HG02588 (cell line): ENCODE results near the gene BARX2.

ENCODE experiments used
- ATAC-seq: cut with Tn5 transposase; IDR thresholded peaks from one replicate; pipeline ENCODE4 v1.9.1; 2021; ENCODE audit warnings: mild to moderate bottlenecking, moderate library complexity; ENCODE audit not compliant: unreplicated experiment

BARX2 gene

DNA sequence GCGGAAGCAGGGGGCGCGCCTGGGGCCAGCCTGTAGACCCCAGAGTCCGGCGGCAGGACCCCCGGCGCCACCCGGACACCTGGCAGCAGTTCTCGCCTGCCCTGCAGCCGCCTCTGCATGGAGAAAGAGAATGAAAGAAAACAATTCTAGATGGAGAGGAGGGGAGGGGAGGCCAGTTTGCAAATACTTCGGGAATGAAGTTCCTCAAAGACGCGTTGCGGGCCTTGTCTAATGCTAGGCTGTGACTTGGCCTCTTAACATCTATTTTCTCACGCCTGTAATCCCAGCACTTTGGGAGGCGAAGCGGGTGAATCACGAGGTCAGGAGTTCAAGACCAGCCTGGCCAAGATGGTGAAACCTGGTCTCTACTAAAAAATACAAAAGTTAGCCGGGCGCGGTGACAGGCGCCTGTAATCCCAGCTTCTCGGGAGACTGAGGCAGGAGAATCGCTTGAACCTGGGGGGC, 2.1 kb upstream of the BARX2 start:
- no peak for ATAC-seq

DNA sequence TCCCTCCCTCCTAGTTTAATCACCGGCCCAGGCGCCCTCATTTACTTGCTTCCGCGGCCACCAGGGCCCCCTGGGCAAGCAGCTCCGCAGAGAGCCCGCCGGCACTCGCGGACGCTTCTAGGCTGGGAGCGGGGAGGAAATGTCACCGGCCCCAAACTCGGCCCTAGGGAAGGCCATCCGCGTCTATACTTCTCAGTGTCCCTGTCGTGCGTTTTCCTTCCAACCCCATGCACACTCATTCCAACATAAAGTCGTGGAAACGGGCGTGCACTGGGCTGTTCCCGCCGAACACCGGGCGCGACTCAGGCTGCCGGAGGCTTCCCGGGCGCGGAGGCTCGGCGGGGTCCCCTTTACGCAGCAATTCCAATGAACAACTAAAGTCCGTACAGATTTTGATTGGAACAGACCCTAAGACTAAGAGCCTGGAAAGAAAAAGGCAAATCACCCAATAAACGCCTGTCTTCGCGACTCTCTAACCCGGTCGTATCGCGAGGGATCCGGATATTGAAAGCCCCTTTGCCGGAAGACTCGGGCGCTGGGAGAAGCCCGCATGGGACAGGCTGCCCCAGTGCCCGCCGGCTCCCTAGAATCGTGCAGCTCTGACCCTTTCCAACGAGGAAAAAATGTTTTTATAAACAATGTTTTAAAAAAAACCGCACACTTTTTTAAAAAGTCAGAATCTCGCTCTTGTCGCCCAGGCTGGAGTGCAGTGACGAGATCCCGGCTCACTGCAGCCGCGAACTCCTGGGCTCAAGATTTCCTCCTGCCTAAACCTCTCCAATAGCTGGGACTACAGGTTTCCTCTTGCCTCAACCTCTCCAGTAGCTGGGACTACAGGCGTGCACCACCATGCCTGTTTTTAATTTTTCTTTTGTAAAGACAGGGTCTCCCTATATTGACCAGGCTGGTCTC, 1.3 kb upstream of the BARX2 start:
- no peak for ATAC-seq

DNA sequence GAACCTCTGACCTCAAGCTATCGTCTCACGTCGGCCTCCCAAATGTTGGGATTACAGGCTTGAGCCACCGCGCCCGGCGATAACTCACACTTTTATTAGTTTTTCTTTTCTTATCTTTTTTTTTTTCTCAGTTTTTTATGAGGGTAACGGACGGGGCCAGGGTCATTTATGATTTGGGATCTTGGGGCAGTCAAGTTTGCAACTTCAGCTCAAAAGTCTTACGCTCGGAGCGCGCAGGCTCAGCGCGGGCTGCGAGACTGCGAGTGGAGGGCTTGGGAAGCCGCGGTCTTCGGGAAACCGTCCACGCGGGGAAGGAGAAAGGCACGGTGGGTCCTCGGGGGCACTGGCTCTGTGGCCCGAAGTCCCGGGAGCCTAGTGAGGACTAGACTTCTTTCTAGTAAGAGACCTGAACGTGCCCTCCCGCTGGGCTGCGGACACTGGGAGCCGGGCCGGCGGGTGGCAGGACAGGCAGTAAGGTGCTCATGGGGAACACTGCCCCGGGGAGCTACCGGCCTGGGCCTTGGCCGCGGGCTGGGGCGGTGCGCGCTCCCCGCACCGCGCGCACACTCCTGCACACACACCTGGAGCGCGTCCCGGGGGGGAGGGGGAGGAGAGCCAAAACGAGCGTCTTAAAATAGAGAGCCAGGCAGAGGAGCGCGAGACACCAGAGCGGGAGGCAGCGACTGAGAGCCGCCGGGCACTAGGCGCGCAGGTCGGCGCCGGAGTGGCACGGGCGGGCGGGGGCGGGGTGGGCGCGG, 476 bp upstream of the BARX2 start:
- ATAC-seq = no peak

DNA sequence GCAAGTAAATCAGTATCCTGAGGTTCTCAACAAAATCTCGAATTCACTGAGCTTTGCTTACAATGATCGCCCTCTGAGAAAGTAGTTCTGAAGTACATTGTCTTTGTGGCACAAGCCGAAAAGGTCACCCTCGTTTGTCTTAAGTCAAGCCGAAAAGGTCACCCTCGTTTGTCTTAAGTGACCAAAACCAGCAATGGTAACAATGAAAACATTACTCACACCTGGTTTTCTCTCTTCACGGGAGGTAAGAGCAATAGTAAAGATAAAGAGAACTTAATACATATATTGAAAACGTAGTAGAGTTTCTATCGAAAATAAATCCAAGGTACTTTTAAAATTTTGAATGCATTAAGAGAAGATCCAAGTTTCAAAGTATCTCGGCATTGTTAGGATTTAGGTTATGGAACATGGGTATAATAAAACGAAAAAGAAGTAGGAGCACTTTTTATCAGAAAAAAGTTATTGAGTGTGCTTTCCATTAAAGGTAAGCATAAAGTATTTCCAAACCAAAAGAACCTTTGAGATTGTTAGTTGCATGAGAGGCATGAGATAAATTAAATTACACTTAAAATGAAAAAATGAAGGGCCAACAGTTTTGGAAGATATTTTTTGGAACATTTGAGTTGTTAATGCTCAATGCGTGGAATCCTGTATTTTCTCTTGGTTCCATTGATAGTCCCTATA, 1.2 kb downstream of the BARX2 start:
- no peak for ATAC-seq

DNA sequence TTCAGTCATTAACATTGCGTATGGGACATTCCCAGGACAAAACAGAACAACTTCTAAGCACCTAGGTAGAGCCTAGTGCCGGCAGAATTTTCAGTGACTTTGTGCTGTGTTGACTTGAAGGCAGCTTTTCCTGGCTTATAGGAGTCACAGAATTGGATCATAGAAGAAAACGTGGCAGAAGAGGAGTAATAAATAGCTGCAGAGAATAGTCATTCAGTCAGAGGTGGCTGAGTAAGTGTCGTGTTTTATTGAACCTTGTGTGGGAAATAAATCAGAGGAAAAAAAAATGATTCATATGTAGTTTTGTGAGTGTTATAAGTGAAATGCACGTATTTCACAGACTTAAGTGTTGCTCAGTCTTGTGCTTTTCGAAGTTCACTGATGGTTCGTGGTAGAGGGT, 2.1 kb downstream of the BARX2 start:
- ATAC-seq = no peak

DNA sequence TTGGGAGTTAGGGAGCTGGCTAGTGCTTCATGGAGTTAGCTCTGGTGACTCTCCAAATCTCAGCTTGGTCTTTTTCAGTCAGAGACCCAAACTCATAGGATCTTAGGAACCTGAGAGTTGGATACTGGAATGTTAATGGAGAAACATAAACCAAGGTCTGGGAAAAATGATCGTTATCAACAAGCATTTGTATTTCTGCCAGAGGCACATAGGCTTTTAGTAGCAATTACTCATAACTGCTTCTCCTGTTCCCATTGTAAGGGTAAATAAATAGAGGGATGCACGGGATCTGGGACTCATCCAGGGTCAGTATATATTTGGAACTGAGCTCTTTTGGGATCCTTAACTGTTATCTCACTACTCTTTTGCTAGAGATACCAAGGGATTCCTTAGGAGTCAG, 4.8 kb downstream of the BARX2 start:
- no peak for ATAC-seq

DNA sequence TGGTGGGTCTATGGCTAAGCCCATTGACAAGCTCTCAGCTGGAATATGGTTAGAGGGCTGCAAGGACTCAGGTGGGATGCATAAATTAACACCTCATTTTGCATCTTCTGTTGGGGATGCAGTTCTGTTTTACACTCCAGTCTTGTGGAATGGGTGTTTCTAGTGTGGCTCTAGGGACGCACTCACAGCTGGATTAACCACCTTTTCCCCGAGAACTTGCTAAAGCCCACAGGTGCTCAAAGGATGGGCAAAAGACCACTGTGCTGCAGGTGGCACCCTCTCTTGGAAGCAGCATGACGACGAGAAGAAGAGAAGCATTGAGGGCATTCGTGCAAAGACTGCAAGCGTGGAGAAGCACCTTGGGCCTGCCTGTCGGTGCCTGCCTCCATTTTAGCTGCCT, 6.9 kb downstream of the BARX2 start:
- ATAC-seq = no peak

DNA sequence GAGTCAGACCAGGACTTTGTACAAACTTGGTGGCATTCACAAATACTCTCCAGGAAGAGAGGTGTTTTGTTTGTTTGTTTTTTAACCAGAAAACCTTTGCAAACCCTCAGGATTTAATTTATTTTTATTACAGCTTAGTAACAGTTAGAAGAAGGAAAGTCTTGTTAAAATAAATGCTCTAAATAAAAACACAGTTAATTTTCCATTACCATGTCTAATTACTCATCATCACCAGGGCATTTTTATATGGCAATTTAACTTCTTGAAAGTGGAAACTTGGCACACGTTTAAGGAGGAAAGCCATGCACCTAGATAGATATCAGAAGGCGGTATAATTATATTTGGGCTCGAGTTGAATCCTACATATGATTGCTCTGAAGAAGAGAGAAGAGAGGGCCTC, 7.4 kb downstream of the BARX2 start:
- ATAC-seq = no peak

DNA sequence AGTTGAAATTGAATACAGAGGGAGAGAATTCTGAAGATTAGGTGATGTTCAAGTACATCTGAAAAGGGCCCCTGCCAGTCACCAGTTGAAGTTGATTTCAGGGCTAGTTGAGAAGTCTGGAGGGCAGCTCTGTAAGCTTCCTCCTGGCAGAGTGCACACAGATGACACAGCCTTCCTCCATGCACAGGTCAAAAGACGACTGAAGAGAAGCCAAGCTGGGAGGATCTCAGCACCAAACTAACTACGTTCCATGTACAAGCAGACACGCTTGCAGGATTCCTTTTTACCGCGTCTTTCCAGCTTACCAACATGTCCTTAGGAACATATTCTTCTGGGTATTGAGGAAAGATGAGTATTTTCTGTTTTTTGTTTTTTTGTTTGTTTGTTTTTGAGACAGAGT, 7.9 kb downstream of the BARX2 start:
- ATAC-seq = no peak

DNA sequence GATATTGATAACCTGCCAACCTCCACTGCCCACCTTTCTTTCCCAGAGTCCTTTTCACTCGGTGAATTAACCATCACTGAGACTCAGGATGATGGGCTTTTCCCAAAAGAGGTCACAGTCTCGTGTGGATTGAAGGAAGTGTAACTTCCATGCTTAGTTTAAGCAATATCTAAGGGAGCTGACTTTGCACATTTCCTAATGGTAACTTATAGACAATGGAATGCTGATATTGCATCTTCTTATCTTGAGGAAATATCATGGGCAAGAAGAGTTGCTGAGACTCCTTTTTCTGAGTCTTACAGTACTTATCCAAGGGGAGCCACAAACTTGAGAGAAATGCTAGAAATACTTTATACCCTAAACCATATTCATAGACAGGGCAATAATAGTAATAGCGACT, 8.8 kb downstream of the BARX2 start:
- ATAC-seq = no peak

DNA sequence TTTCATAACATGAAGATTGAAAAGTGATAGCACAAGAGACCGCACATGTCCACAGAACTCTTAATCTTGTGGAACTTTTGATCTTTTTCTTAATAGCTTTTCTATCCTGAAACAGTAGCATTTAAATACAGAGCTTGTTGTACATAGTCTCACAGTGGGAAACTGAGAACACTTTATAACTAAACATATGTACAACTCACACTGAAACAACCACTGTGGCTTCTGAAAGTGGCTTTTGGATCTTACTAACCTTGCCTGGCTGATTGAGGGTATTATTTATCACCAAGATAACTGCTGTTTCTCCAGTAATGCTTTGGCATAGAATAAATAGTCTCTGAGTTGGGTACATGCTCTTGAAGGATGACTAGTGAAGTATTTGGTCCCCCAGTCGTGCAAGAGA, 10.2 kb downstream of the BARX2 start:
- ATAC-seq = no peak

DNA sequence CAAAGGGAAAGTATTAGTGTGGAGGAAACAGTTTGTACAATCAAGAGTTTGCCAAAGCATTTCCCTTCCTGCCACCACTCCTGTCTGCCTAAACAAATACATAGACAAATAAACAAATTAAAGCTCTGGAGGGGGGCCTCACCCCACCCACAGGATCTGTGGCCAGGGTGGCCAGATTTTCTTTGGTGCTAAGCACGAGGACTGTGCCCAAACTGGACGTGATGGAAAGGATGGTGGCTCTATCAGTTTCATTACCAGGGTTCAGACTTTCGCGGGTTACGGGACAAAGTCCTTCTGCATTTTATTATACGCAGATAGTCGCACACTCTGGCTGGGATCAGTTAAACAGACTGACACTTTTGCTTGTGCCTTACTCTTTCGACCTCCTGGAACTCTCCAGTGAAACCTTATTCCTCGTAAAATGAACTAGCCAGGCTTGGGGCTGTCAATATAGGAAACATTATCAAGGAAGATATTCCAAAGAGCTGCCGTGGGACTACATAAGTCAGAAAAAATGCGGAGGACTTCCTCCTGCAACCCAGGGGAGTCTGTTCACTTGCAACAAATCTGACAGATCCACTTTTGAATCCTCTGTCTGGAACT, 11.2 kb downstream of the BARX2 start:
- ATAC-seq = no peak

DNA sequence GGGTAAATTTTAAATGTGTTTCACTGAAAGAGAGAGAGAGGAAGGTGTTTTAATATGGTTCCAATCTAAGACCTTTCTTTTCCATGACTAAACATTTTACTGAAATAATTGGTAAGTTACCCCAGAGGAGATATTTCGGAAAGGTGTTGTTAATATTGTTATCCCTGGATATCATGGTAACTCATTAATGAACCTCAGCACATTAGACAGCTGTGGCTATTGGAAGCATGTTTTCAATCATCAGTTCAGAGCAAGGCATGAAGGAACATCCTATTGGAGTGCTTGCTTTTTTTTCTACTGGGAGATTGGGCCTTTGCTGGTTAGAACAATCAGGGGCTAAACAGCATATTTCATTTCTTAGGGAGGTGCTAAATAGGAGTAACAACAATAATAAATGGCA, 11.8 kb downstream of the BARX2 start:
- ATAC-seq = no peak

DNA sequence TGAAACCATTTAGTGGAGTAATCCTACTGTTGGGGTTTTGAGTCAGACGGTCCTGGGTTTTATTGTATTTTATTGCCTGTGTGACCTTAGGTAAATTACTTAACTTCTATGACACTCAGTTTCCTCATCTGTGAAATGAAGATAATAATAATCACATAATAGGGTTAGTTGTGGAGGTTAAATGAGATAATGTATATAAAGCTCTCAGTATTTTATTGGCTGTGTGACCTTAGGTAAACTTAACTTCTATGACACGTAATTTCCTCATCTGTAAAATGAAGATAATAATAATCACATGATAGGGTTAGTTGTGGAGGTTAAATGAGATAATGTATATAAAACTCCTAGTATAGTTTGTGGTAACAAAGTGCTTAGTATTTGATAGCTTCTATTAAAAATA, 13.2 kb downstream of the BARX2 start:
- ATAC-seq = no peak

DNA sequence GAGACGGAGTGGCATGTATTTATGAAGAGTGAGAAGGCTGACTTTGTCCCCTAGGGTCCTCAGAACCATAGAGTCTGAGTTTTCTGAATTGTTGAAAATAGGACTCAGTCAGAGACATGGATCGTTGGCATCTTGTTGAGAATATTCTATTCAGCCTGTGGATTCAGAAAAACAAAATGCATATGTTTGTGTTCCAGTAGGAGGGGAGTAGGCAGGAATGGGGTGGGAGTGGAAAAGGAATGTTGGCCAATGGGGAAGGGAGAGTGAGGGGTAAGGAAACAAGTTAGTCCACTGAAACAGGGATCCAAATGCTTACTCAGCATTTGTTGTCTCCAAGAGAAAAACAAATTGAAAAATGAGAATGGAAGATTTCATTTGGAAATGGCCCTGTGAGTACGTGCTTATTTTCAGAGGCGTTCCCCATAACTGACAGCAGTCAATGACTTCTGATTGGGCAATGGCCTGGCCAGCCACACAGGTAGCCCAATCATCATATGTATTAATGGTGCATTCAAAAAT, 14.7 kb downstream of the BARX2 start:
- no peak for ATAC-seq

DNA sequence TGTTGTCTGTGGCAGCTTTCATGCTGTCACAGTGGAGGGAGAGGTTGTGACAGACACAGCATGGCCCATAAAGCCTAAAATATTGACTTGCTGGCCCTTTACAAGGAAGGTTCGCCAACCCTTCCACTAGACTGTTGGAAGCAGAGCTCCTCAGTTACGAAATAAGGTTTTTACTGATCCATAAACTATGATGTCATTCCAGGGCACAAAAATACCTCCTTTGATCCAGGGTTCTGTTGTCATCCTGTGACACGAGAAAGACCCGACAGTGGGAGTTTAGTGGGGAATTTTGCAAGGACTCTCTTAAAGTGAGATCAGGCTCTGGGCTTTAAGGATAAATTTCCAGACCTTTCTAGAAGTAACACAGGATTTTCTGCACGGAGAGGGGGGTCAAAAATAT, 15.7 kb downstream of the BARX2 start:
- ATAC-seq = no peak

DNA sequence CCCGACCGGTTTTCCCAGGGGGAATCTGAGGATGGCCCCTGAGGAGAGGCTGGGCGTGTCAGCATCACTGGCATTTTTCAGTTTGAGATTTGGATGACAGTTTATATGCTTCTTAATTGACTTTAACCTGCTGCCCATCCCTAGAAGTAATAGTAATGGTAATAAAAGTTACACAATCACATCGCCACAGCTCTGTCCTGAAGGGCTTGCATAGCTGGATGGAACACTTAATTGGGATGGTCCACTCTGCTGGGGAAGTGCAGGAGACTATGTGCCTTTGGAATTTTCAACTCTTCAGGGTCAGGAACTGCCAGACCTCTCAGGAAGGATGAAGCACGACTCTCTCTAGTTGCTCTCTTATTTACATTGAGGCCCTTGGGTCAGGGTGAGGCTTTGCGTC, 16.2 kb downstream of the BARX2 start:
- no peak for ATAC-seq

DNA sequence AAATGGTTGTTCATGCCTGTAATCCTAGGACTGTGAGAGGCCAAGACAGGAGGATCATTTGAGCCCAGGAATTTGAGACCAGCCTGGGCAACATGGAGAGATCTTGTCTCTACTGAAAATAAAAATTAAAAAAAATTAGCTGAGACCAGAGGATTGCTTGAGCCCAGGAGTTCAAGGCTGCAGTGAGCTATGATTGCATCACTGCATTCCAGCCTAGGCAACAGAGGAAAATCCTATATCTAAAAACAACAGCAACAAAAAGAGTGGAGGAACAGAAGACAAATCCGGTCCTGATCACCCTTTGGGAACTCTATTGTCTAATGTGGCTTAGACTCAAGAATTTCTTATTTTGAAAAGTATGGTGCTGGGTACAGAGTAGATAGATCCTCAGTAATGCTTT, 17.3 kb downstream of the BARX2 start:
- ATAC-seq = no peak

DNA sequence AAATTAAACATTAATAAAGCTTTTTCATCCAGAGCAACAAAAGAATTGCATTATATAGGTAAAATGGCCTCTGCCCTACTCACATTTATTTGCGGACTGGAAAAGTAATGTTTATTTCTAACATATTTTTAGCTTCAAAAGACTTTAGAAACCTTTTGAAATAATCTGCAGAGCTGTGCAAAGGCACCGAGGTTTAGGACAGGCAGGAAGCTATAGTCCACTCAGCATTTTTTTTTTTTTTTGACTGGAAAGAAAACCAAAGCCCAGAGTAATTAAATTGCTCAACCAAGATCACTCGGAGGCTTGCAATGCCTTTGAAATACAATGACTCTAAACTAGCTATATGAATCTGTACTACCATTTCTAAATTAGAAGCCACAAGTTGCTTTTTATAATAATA, 19.1 kb downstream of the BARX2 start:
- ATAC-seq = no peak

DNA sequence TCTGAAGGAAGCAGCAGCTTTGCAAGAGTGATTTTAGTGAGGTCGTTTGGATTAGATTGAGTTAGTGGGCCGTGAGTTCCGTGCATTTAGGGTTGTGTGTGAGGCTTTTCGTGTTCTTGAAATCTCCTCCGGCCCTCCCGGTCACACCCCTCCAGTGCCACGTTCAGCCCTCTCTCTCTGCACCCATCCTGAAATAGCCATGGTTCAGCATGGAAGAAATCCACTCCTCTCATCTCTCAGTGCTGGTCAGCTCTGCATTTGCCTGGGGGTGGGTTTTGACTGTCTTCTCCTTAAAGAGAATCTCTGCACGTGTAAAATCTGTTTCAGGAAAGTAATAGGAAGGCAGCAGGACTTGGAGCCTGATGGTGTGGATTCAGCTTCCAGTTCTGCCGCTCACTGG, 19.8 kb downstream of the BARX2 start:
- no peak for ATAC-seq

DNA sequence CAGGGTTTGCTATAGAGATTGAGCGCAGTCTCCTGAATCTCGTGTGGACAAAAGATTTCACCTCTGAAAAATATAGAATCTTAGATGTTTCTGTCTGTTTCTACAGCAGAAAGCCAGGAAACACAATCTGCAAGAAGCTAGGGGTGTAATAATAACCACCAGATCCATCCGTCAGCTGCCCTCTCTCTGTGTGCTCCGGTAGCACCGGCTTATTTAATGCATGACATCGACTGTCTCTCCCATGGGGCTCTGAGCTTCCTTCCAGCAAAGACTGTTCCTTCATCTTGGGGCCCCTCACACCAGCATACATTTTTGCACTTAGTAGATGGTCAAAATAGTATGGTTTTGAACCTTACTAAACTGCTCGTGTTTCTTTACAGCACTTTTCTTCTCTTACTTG, 20.2 kb downstream of the BARX2 start:
- ATAC-seq = no peak
